ENCODE measurements around the gene ALPP.
"Not testable (repeated sequence)": the region's sequence is repeated elsewhere in the genome, so short reads cannot be mapped to it uniquely, and the experiment has no call there.

The ALPP gene

GRCh38 chr2:232377841-232378734, 463 bp upstream of the ALPP start:
- Histone ChIP-seq H3K9me3 (ENCODE audit: control insufficient read depth, insufficient read depth, low read length) (no peaks in the 10 kb centered on the region), H3K4me1 (ENCODE audit: insufficient read depth, low read length) (peaks cover 6% of the 10 kb centered on the region), H3K36me3 (ENCODE audit: insufficient read depth, low read length) (no peaks in the 10 kb centered on the region), H3K9ac (ENCODE audit: low read depth, low read length) (no peak overlapping the region)

GRCh38 chr2:232379610-232380590, 1.3 kb downstream of the ALPP start:
- H3K4me1 ChIP-seq (ENCODE audit: insufficient read depth, low read length); H3K36me3 ChIP-seq (ENCODE audit: insufficient read depth, low read length); H3K9ac ChIP-seq (ENCODE audit: low read depth, low read length): not testable (repeated sequence)

GRCh38 chr2:232381204-232382031, 2.9 kb downstream of the ALPP start:
- not testable (repeated sequence) for H3K36me3 ChIP-seq (ENCODE audit: insufficient read depth, low read length); H3K4me1 ChIP-seq (ENCODE audit: insufficient read depth, low read length); H3K9me3 ChIP-seq (ENCODE audit: control insufficient read depth, insufficient read depth, low read length); H3K9ac ChIP-seq (ENCODE audit: low read depth, low read length)

More at GRCh38 chr2:232379610-232380590, 1.3 kb downstream of the ALPP start:
- H3K9me3 ChIP-seq (ENCODE audit: control insufficient read depth, insufficient read depth, low read length): not testable (repeated sequence)

DNA sequence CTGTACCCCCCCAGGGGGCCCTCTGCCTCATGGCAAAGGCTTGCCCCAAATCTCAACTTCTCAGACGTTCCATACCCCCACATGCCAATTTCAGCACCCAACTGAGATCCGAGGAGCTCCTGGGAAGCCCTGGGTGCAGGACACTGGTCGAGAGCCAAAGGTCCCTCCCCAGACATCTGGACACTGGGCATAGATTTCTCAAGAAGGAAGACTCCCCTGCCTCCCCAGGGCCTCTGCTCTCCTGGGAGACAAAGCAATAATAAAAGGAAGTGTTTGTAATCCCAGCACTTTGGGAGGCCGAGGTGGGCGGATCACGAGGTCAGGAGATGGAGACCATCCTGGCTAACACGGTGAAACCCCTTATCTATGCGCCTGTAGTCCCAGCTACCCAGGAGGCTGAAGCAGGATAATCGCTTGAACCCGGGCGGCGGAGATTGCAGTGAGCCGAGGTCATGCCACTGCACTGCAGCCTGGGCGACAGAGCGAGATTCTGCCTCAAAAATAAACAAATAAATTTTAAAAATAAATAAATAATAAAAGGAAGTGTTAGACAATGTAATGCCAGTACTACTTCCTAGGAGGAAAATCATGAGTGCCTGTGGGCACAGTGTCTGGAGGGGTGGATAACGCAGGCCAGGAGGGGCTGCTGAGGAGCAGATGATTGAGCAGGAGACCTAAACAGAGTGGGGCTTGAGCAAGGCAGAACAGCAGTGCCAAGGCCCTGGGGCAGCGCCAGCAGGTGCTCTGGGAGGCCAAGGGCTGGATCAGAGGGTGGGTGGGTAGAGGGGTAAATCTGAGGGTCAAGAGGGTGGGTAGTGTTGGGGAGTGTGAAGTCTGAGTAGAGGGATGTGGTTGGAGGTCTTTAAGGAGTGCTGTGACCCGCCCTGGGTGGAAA, 4.0 kb downstream of the ALPP start:
- H3K9me3 ChIP-seq (ENCODE audit: control insufficient read depth, insufficient read depth, low read length): no peaks in the 10 kb centered on the region
- no peaks in the 10 kb centered on the region for H3K36me3 ChIP-seq (ENCODE audit: insufficient read depth, low read length)
- no peaks in the 10 kb centered on the region for H3K4me1 ChIP-seq (ENCODE audit: insufficient read depth, low read length)
- H3K9ac ChIP-seq (ENCODE audit: low read depth, low read length): no peak overlapping the region

DNA sequence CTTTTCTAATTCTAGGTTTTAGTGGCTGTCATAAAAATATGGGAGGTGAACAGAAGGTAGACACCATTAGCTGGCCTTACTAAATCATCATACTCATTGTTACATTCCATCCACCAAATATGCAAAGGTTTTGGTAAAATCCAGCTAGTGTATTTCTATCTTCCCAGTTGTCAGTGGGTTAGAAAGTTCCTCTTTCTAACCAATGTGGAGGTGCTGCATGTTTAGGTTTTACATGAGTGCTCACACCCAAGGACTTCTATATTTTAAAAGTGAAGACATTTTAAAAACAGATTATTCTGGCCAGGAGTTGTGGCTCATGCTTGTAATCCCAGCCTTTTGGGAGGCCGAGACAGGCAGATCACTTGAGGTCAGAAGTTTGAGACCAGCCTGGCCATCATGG, 5.9 kb downstream of the ALPP start:
- Histone ChIP-seq H3K9ac (ENCODE audit: low read depth, low read length) (no peak overlapping the region), H3K36me3 (ENCODE audit: insufficient read depth, low read length) (no peaks in the 10 kb centered on the region), H3K9me3 (ENCODE audit: control insufficient read depth, insufficient read depth, low read length) (no peaks in the 10 kb centered on the region), H3K4me1 (ENCODE audit: insufficient read depth, low read length) (no peaks in the 10 kb centered on the region)

GRCh38 chr2:232385058-232385457, 6.5 kb downstream of the ALPP start:
- H3K36me3 ChIP-seq (ENCODE audit: insufficient read depth, low read length); H3K4me1 ChIP-seq (ENCODE audit: insufficient read depth, low read length); H3K9ac ChIP-seq (ENCODE audit: low read depth, low read length); H3K9me3 ChIP-seq (ENCODE audit: control insufficient read depth, insufficient read depth, low read length): not testable (repeated sequence)

DNA sequence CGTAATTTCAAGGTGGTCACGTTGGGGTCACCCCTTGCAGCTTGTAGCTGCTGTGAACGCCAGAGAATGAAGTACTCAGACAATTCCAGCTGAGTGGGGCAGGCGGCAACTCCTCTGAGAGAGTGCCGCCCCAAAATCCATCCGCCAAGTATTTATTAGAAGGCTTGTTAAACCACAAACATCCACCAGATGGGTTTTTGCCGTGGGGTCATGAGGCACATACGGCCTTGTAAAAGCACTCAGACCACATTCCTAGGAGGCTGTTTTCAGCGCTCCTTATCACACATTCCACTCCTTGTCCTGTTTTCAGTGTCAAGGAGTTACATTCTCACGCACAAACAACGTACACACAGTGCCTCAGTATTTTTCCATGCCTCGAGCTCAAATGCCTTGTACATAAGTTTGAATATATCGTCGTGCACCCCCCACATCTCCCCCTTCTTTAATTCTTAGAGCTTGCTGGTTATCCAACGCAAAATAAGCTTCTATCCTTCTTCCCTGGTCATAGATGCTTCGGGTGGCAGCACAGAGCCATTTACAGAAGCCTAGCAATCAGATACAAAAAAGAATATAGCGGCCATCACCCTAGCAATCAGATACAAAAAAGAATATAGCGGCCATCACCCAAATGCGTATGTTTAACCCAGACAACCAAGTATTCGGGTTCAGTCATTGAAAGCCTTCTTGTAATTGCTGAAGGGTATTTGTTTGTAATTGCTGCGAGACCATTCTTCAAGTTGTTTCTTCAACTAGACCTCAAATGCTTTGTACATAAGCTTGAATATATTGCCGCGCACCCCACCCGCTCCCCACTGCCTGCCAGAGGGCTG, 7.3 kb downstream of the ALPP start:
- Histone ChIP-seq H3K9ac (ENCODE audit: low read depth, low read length) (peak overlapping the region; percentile 7; the same call in 1 of the 2 replicates), H3K9me3 (ENCODE audit: control insufficient read depth, insufficient read depth, low read length) (no peaks in the 10 kb centered on the region), H3K4me1 (ENCODE audit: insufficient read depth, low read length) (no peaks in the 10 kb centered on the region), H3K36me3 (ENCODE audit: insufficient read depth, low read length) (peaks cover 3% of the 10 kb centered on the region; the same call in 1 of the 2 replicates)

GRCh38 chr2:232386490-232386739, 7.9 kb downstream of the ALPP start:
- H3K4me1 ChIP-seq (ENCODE audit: insufficient read depth, low read length): no peaks in the 10 kb centered on the region
- no peaks in the 10 kb centered on the region for H3K9me3 ChIP-seq (ENCODE audit: control insufficient read depth, insufficient read depth, low read length)
- peaks cover 3% of the 10 kb centered on the region; the same call in 1 of the 2 replicates for H3K36me3 ChIP-seq (ENCODE audit: insufficient read depth, low read length)
- no peak overlapping the region; the same call in 1 of the 2 replicates for H3K9ac ChIP-seq (ENCODE audit: low read depth, low read length)

- Histone ChIP-seq H3K9me3 (ENCODE audit: control insufficient read depth, insufficient read depth, low read length) (no peaks in the 10 kb centered on the region), H3K4me1 (ENCODE audit: insufficient read depth, low read length) (no peaks in the 10 kb centered on the region), H3K9ac (ENCODE audit: low read depth, low read length) (peak overlapping the region; percentile 11; the same call in 1 of the 2 replicates), H3K36me3 (ENCODE audit: insufficient read depth, low read length) (peaks cover 3% of the 10 kb centered on the region; the same call in 1 of the 2 replicates)
Observed at GRCh38 chr2:232386740-232387450, 8.3 kb downstream of the ALPP start.

DNA sequence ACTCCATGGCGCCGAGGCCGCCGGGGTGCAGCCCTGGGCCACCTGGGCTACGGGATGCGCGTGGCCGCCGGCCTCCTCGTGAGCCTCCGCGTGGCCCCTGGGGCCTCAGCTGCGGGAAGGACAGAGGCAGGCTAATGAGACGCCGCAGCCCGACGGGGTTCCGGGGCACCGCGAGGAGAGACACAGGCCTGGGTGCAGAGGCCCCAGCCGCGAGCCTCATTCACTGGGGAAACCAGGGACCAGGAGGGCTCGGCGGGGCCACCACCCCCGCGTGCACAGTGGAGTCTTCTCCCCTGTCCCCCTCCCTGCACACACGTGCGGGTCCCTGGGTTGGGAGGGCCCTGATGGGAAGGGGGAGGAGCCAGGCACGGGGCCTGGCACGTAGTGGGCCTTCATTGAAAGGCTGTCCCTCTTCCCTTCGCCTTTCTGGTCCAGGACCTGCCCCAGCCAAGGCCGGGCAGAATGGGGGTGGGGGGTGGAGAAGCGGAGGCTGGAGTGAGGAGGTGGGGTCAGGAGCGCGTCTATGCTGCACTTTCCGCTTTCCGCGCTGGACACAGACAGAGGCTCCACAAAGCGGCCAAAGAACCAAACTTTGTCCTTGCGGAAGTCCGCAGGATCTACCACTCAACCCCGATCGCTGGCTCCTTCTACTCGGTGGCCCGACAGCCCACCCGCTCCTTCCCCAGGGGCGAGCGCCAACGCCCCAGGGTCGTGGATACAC, 9.1 kb downstream of the ALPP start:
- Histone ChIP-seq H3K9ac (ENCODE audit: low read depth, low read length) (no peak overlapping the region), H3K9me3 (ENCODE audit: control insufficient read depth, insufficient read depth, low read length) (no peaks in the 10 kb centered on the region), H3K36me3 (ENCODE audit: insufficient read depth, low read length) (peaks cover 3% of the 10 kb centered on the region; the same call in 1 of the 2 replicates), H3K4me1 (ENCODE audit: insufficient read depth, low read length) (no peaks in the 10 kb centered on the region)

GRCh38 chr2:232388324-232388891, 9.9 kb downstream of the ALPP start:
- no peaks in the 10 kb centered on the region for H3K4me1 ChIP-seq (ENCODE audit: insufficient read depth, low read length)
- peaks cover 3% of the 10 kb centered on the region; the same call in 1 of the 2 replicates for H3K36me3 ChIP-seq (ENCODE audit: insufficient read depth, low read length)
- no peaks in the 10 kb centered on the region for H3K9me3 ChIP-seq (ENCODE audit: control insufficient read depth, insufficient read depth, low read length)
- H3K9ac ChIP-seq (ENCODE audit: low read depth, low read length): no peak overlapping the region

All from ES-I3 (cell line).